Liver (tissue), 3 donors: ENCODE measurements around the gene JPT2.

Source experiments
- CTCF ChIP-seq: fragments of 150-350 bp; IDR thresholded peaks from 2 replicates; pipeline ENCODE4 v1.5.1; 2017; ENCODE audit warnings: improper control_type of control experiment, low read depth, low read length; ENCODE audit not compliant: missing input control
- FOXA1 ChIP-seq: IDR thresholded peaks from 2 replicates; pipeline ENCODE4 v1.6.1; 2016; ENCODE audit warnings: antibody characterized with exemption
- GABPA ChIP-seq, 2 donors: IDR thresholded peaks in 1 of 2; conservative IDR thresholded peaks in 1 of 2; 2 replicates each; pipeline ENCODE4 v1.6.1; 2016; ENCODE audit warnings: antibody characterized with exemption in 2 of 2, mild to moderate bottlenecking in 1 of 2, moderate library complexity in 1 of 2
- HNF4G ChIP-seq: IDR thresholded peaks from 2 replicates; pipeline ENCODE4 v1.6.1; 2016; ENCODE audit warnings: antibody characterized with exemption
- MAX ChIP-seq: IDR thresholded peaks from 2 replicates; pipeline ENCODE4 v1.6.1; 2016; ENCODE audit warnings: antibody characterized with exemption
- NR2F2 ChIP-seq: IDR thresholded peaks from 2 replicates; pipeline ENCODE4 v1.6.1; 2016; ENCODE audit warnings: antibody characterized with exemption
- RAD21 ChIP-seq, 2 donors: IDR thresholded peaks; 2 replicates each; pipeline ENCODE4 v1.6.1; 2016; ENCODE audit warnings: antibody characterized with exemption in 2 of 2, mild to moderate bottlenecking in 2 of 2
- REST ChIP-seq: IDR thresholded peaks from 2 replicates; pipeline ENCODE4 v1.6.1; 2016; ENCODE audit warnings: antibody characterized with exemption, mild to moderate bottlenecking
- RXRA ChIP-seq, 2 donors: IDR thresholded peaks; 2 replicates each; pipeline ENCODE4 v1.6.1; 2017 to 2018; ENCODE audit warnings: antibody characterized with exemption in 2 of 2, mild to moderate bottlenecking in 1 of 2
- SP1 ChIP-seq: IDR thresholded peaks from 2 replicates; pipeline ENCODE4 v1.6.1; 2018; ENCODE audit warnings: antibody characterized with exemption, mild to moderate bottlenecking
- TAF1 ChIP-seq: conservative IDR thresholded peaks from 2 replicates; pipeline ENCODE4 v1.6.1; 2016; ENCODE audit warnings: antibody characterized with exemption, mild to moderate bottlenecking
- YY1 ChIP-seq: IDR thresholded peaks from 2 replicates; pipeline ENCODE4 v1.6.1; 2016; ENCODE audit warnings: antibody characterized with exemption, mild to moderate bottlenecking
- TF ChIP-seq, protein P1 (sequence below): IDR thresholded peaks from 2 replicates; pipeline ENCODE4 v1.6.1; 2016; ENCODE audit warnings: antibody characterized with exemption
- donor health status: healthy.
- donor health status: healthy.

- TF ChIP-seq REST (no peak), MAX (no peak), CTCF (no peak), RAD21 (IDR thresholded peaks at IDR 0.05) (no peak), SP1 (peak; percentile 77), NR2F2 (no peak), TAF1 (no peak), GABPA (IDR thresholded peaks at IDR 0.05 in 1 of 2, conservative IDR thresholded peaks at IDR 0.05 in 1 of 2) (no peak), RXRA (IDR thresholded peaks at IDR 0.05) (no peak), HNF4G (no peak), FOXA1 (no peak), YY1 (no peak)
- TF ChIP-seq, protein P1, sequence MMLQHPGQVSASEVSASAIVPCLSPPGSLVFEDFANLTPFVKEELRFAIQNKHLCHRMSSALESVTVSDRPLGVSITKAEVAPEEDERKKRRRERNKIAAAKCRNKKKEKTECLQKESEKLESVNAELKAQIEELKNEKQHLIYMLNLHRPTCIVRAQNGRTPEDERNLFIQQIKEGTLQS = no peak
These were observed at the start of gene JPT2 for GRCh38 chr16:1677942-1678499.
